Upper lobe of right lung (tissue), 1 donor: Measurements from ENCODE around the gene FHIT. TPM values are rescaled to one million over a fixed set of nuclear protein-coding genes. Genes with fewer than 3 reads are reported as not detected.

Experiments
- ATAC-seq: fragments of 200-7000 bp; cut with Tn5 transposase; one replicate; pipeline ENCODE4 v1.9.1; 2020; ENCODE audit warnings: mild to moderate bottlenecking, moderate library complexity
- DNase-seq: peaks from one replicate; pipeline ENCODE4 v3.0.0-alpha.2; 2020
- H3K27ac ChIP-seq: fragments of 200-600 bp; one replicate; pipeline ENCODE4 v1.8.0; 2022
- H3K27me3 ChIP-seq: fragments of 200-600 bp; one replicate; pipeline ENCODE4 v1.8.0; 2022; ENCODE audit warnings: mild to moderate bottlenecking
- H3K36me3 ChIP-seq: fragments of 200-600 bp; one replicate; pipeline ENCODE4 v1.8.0; 2022
- H3K4me1 ChIP-seq: fragments of 200-600 bp; one replicate; pipeline ENCODE4 v1.8.0; 2022
- H3K4me3 ChIP-seq: fragments of 200-600 bp; one replicate; pipeline ENCODE4 v1.8.0; 2022; ENCODE audit warnings: mild to moderate bottlenecking
- H3K9me3 ChIP-seq: fragments of 200-600 bp; one replicate; pipeline ENCODE4 v1.8.0; 2022
- CTCF ChIP-seq: fragments of 200-600 bp; IDR thresholded peaks from one replicate; pipeline ENCODE4 v1.8.0; 2022; ENCODE audit warnings: antibody characterized with exemption
- intact Hi-C: fragments of 100-400 bp; cut with DNase I; formaldehyde crosslinking; loops from one replicate; pipeline ENCODE4 v1.11.0; 2022
- total RNA-seq: library from RNA; stranded (reverse); fragmentation: NEBNext Ultra II Directional; extraction: Animal tissue kit (Norgen Biotek cat#: 25700); gene quantifications from one replicate; pipeline ENCODE4 v1.2.1, GENCODE V29; 2021
- donor health status: DM: no; HTN: yes; CAD: no; lungs with severe emphysema.

FHIT gene
- total RNA-seq, 1 donor from 2014 or later, result 9.6 TPM

GRCh38 chr3:60187343-60187742 is 1063.9 kb downstream of the FHIT start:
- H3K27ac ChIP-seq, result no peak overlapping the region
- intact Hi-C loops, result no loop called here
- no peaks in the 10 kb centered on the region for H3K27me3 ChIP-seq
- no peak overlapping the region for H3K4me3 ChIP-seq
- TF ChIP-seq CTCF, result no peak
- DNase-seq (no peak), ATAC-seq (no peak)
- no peaks in the 10 kb centered on the region for H3K4me1 ChIP-seq
- no peaks in the 10 kb centered on the region for H3K9me3 ChIP-seq
- no peaks in the 10 kb centered on the region for H3K36me3 ChIP-seq

- no peak for TF ChIP-seq CTCF
- intact Hi-C loops, result no loop called here
Measured at GRCh38 chr3:60186359-60186758, 1064.9 kb downstream of the FHIT start.

GRCh38 chr3:60185161-60185560 is 1066.1 kb downstream of the FHIT start:
- TF ChIP-seq CTCF, result no peak
- ATAC-seq (no peak), DNase-seq (no peak)
- H3K4me1 ChIP-seq, result no peaks in the 10 kb centered on the region
- H3K27ac ChIP-seq, result no peak overlapping the region
- H3K27me3 ChIP-seq, result no peaks in the 10 kb centered on the region
- H3K9me3 ChIP-seq, result no peaks in the 10 kb centered on the region
- no peak overlapping the region for H3K4me3 ChIP-seq
- H3K36me3 ChIP-seq, result no peaks in the 10 kb centered on the region
- intact Hi-C loops, result no loop called here

More at GRCh38 chr3:60186359-60186758, 1064.9 kb downstream of the FHIT start:
- no peaks in the 10 kb centered on the region for H3K36me3 ChIP-seq
- no peaks in the 10 kb centered on the region for H3K27me3 ChIP-seq
- DNase-seq (no peak), ATAC-seq (no peak)
- no peaks in the 10 kb centered on the region for H3K4me1 ChIP-seq
- no peaks in the 10 kb centered on the region for H3K9me3 ChIP-seq
- H3K4me3 ChIP-seq, result no peak overlapping the region
- H3K27ac ChIP-seq, result no peak overlapping the region

GRCh38 chr3:60182697-60183096 is 1068.6 kb downstream of the FHIT start:
- DNase-seq (no peak), ATAC-seq (no peak)
- intact Hi-C loops, result no loop called here
- H3K27me3 ChIP-seq, result no peaks in the 10 kb centered on the region
- no peaks in the 10 kb centered on the region for H3K36me3 ChIP-seq
- H3K4me1 ChIP-seq, result no peaks in the 10 kb centered on the region
- no peak overlapping the region for H3K4me3 ChIP-seq
- H3K27ac ChIP-seq, result no peak overlapping the region
- no peak for TF ChIP-seq CTCF
- H3K9me3 ChIP-seq, result no peaks in the 10 kb centered on the region

GRCh38 chr3:60178931-60179653 is 1072.2 kb downstream of the FHIT start:
- intact Hi-C loops, result no loop called here
- Histone ChIP-seq H3K4me3 (no peak overlapping the region), H3K27ac (no peak overlapping the region), H3K27me3 (no peaks in the 10 kb centered on the region), H3K9me3 (no peaks in the 10 kb centered on the region), H3K4me1 (no peaks in the 10 kb centered on the region), H3K36me3 (no peaks in the 10 kb centered on the region)
- TF ChIP-seq CTCF, result no peak
- DNase-seq, result no peak
- ATAC-seq, result no peak

GRCh38 chr3:60177726-60178125 is 1073.5 kb downstream of the FHIT start:
- Histone ChIP-seq H3K4me1 (no peaks in the 10 kb centered on the region), H3K4me3 (no peak overlapping the region), H3K27me3 (no peaks in the 10 kb centered on the region), H3K27ac (no peak overlapping the region), H3K36me3 (no peaks in the 10 kb centered on the region), H3K9me3 (no peaks in the 10 kb centered on the region)
- no peak for DNase-seq
- ATAC-seq, result no peak
- intact Hi-C loops, result no loop called here
- TF ChIP-seq CTCF, result no peak
